HG03108 (cell line): ENCODE results near the gene WASL.
"Not testable (repeated sequence)": the region's sequence is repeated elsewhere in the genome, so short reads cannot be mapped to it uniquely, and the experiment has no call there.

Experiments
- ATAC-seq: cut with Tn5 transposase; IDR thresholded peaks from one replicate; pipeline ENCODE4 v1.9.1; 2021; ENCODE audit warnings: moderate library complexity; ENCODE audit not compliant: unreplicated experiment

WASL gene

DNA sequence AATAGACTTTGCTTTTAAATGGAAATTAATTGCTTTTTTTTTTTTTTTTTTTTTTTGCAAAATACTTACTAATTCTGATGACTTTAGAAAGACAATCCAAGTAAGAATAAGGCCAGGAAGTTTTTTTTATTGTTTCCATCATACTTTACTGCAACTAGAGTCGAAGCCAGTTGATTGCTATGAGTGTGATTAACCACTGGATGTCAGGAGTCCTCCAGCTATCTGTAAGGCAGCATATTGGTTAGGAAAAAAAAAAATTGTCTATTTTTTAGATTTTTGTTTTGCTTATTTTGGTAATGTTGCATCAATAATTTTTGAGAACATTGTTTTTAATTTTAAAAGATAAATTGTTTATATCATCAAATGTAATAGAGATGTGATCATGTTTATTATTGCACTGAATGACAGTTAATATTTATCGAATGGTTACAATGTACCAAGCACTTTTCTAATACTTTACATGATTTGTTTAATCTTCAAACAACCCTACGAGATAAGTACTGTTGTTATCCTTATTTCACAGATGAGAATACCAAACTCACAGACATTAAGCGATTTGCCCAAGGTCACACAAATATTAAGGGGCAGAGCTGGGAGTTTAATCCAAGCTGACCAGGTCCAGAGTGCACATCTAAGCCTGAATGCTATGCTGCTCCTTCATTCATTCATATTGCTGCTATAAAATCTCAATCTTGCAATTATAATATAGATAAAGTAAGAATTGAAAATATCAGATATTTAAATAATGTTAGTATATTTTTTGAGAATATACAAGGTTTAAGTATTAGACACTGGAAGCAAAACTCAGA is 113.0 kb downstream of the WASL start:
- no peak for ATAC-seq

GRCh38 chr7:123634011-123634573 is 114.7 kb downstream of the WASL start:
- not testable (repeated sequence) for ATAC-seq

DNA sequence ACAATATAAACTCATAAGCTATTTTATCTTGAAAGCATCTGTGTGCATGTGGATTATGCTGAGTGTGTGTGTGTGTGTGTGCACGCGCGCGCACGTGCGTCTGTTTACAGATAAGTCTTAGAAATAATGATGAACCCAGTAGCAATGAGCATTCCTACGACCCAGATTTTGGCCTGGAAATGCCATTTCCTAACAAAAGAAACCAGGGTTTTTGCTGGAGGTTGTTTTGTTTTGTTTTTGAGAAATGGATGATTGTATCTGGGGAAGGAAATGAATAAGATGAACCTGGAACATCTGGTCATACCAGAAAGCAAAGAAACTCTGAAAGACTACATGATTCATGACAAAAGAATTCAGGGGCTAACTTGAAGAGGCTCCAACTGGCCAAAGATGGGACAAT is 115.2 kb downstream of the WASL start:
- no peak for ATAC-seq

DNA sequence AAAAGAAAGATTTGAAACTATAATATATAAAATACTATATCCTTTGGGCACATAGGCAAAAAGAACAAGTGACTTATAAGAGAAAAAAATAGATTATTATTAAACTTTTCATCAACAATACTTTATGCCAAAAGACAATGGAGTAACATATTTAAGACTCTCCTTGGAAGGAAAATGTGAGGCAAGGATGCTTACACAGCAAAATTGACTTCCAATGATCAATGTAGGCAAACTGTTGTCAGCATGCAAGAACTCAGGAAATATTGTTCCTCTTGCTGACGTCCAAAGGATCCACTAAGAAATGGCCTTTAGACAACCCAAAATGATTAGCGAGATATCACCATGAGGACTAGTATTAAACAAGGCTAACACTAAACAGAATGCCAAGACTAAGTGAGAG is 116.0 kb downstream of the WASL start:
- no peak for ATAC-seq
